Urinary bladder (tissue), 4 donors: ENCODE data around the gene GPR26. TPM values are rescaled to one million over a fixed set of nuclear protein-coding genes. Genes with fewer than 3 reads are reported as not detected.
"Not testable (repeated sequence)": the region's sequence is repeated elsewhere in the genome, so short reads cannot be mapped to it uniquely, and the experiment has no call there.

Experiments
- DNase-seq: peaks from one replicate; pipeline ENCODE4 v3.0.0-alpha.2; 2015; ENCODE audit errors: extremely low spot score
- H3K27ac ChIP-seq: one replicate; pipeline ENCODE4 v1.5.1; 2013; ENCODE audit warnings: low read depth, mild to moderate bottlenecking, moderate library complexity
- H3K36me3 ChIP-seq: one replicate; pipeline ENCODE4 v1.6.1; 2013; ENCODE audit warnings: mild to moderate bottlenecking, moderate library complexity; ENCODE audit not compliant: insufficient read depth
- H3K4me1 ChIP-seq: one replicate; pipeline ENCODE4 v1.6.1; 2013; ENCODE audit warnings: mild to moderate bottlenecking, moderate library complexity; ENCODE audit not compliant: insufficient read depth
- H3K4me3 ChIP-seq: one replicate; pipeline ENCODE4 v1.5.1; 2013; ENCODE audit warnings: low read depth, low read length
- WGBS: extraction: QIAGEN DNeasy Blood & Tissue Kit; methylation state at CpG from one replicate; pipeline ENCODE4 v1.1.7; 2013; 5-methylcytosine and 5-hydroxymethylcytosine counted together
- polyA plus RNA-seq: library from polyadenylated mRNA; stranded (reverse); fragments of 200-250 nt; gene quantifications from one replicate; pipeline ENCODE4 v1.2.3, GENCODE V29; 2013
- total RNA-seq: library from RNA; depleted of rRNA; stranded (reverse); fragments of >200 nt; gene quantifications from one replicate; pipeline ENCODE4 v1.2.3, GENCODE V29; 2014
- donor health status: healthy with polysubstance abuse.
- donor health status: healthy.

GPR26 gene
- total and polyA plus RNA-seq, 2 donors = not detected

GRCh38 chr10:123736917-123737316, 70.8 kb downstream of the GPR26 start:
- not testable (repeated sequence) for H3K36me3 ChIP-seq, H3K4me1 ChIP-seq, H3K27ac ChIP-seq, DNase-seq, H3K4me3 ChIP-seq
- WGBS = 92% methylated on average over 4 of the region's 4 CpGs

DNA sequence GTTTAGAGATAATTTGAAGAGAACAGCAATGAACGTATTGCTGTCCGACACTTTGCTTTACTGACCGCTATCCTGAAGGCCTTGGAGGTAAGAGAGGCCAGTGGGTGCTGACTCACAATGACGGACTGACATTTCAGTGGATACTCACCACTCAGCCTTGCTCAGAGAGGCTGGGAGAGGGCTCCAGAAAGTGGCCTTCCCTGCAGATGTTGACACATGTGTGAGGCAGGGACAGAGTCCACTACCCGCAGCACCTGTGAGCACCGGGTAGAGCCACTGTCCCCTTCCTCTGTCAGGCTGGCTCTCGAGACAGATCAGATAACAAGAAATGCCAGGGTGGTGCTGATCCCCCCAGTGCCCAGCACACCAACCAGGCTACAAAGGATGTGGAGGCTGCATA, 75.0 kb downstream of the GPR26 start:
- 67% methylated on average over 7 of the region's 7 CpGs for WGBS
- H3K27ac ChIP-seq = no peak overlapping the region
- DNase-seq = no peak
- H3K36me3 ChIP-seq = no peaks in the 10 kb centered on the region
- H3K4me3 ChIP-seq = no peak overlapping the region
- H3K4me1 ChIP-seq = no peaks in the 10 kb centered on the region

DNA sequence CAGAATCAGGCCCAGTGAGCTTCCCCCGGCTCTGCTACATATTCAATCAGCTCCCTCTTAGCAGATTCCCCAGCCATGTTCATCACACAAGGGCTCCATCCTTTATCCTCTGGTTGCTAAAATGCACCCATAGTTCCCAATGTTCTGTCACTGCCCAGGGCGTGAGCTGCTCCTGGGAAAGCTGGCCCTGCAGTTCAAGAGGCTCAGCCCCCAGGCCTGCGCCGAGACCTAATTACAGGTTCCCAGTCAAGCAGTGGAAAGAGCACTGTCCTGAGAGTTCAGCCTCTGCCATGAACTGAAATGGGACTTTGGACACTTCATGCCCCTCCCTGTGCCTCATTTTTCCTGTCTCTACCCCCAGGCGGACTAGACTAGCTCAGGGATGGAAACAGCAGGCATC, 75.6 kb downstream of the GPR26 start:
- Histone ChIP-seq H3K4me1 (no peaks in the 10 kb centered on the region), H3K27ac (no peak overlapping the region), H3K4me3 (no peak overlapping the region), H3K36me3 (no peaks in the 10 kb centered on the region)
- no peak for DNase-seq
- 91% methylated on average over 5 of the region's 5 CpGs for WGBS

DNA sequence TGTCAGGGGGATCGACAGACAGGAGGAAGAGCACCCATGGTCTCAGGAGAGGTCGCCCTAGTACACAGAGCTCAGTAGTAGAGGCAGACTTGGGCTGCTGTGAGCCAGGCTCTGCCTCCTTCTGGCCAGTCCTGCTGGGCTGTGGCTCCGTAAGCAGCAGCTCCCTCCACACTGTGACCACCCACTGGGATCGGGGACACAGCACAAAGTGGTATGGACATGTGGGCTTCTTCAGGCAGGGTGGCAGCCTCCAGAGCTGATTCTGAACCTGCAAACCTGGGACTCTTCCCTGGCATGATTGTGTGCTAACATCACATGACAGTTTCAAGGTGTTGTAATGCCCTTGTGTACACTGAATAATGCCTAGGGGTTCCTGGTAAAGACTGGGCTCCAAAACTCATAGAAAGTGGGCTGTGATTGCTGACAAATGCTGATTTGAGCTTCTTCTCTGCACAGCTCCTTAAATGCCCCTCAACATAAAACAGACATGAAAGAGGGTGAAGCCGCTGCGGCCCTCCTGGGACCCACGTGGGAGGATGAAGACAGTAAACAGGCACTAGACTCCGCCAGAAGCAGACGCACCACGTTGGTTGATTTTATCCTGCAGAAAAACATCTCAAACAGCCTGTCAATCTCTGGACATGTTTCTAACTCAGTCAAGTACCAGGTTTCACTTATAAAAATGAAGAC, 76.7 kb downstream of the GPR26 start:
- DNase-seq = no peak

DNA sequence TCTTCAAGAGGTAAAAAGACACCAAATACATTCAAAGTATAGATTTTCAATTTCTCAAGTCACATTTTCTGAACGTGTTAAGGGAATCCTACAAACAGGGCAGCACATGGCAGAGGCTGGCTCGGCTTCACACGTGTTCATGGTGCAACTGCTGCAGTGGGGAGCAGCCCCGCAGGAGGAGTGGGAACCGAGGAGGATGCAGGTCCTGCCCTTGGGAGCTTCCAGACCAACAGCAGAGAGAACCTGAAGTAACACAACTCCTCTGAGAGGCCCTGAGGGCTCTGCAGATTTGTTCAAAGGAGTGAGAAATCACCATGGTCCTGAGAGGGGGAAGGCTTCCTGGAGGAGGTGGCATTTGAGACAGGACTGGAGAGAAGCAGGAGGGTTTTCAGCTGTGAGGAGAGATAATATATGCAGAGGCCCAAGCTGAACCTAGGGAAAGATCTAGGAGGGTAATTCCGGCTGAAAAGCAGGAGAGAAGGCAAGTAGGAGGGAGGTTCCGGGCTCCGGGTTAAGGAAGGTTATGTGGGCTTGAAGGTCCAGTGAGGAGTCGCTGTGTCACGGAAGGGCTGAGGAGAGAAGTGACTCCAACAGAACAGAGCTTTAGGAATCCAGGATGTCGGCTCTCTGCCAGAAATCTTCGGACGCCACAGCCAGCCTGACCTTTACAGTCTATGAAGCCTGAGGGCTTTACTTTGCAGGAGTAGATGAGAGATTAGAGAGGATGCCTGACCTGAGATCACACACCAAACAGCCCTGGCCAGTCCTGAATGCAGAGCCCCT, 77.5 kb downstream of the GPR26 start:
- H3K4me1 ChIP-seq = no peaks in the 10 kb centered on the region
- no peak overlapping the region for H3K4me3 ChIP-seq
- no peak overlapping the region for H3K27ac ChIP-seq
- no peaks in the 10 kb centered on the region for H3K36me3 ChIP-seq
- 39% methylated on average over 13 of the region's 13 CpGs for WGBS
- no peak for DNase-seq

More for the DNA sequence above, 76.7 kb downstream of the GPR26 start:
- WGBS = 45% methylated on average over 10 of the region's 10 CpGs
- Histone ChIP-seq H3K4me3 (no peak overlapping the region), H3K4me1 (no peaks in the 10 kb centered on the region), H3K36me3 (no peaks in the 10 kb centered on the region), H3K27ac (no peak overlapping the region)

GRCh38 chr10:123744224-123744536, 78.0 kb downstream of the GPR26 start:
- no peaks in the 10 kb centered on the region for H3K4me1 ChIP-seq
- WGBS = 63% methylated on average over 6 of the region's 6 CpGs
- H3K27ac ChIP-seq = no peak overlapping the region

More at GRCh38 chr10:123744224-123744536, 78.0 kb downstream of the GPR26 start:
- H3K4me3 ChIP-seq = no peak overlapping the region
- DNase-seq = no peak
- no peaks in the 10 kb centered on the region for H3K36me3 ChIP-seq

Other genes starting within 250 kb of the GPR26 start
- gene CPXM2, start 225.5 kb downstream of the GPR26 start, total RNA-seq = 12.3 TPM
- gene CPXM2, start 225.5 kb downstream of the GPR26 start, polyA plus RNA-seq = 48.1 TPM